ENCODE measurements around the gene ASMTL. TPM values are rescaled to one million over a fixed set of nuclear protein-coding genes. Genes with fewer than 3 reads are reported as not detected.
A peak's percentile ranks its signal among the peaks of the same experiment; 100 is the strongest.

Gene ASMTL
- total and polyA plus RNA-seq, 2 of the 13 experiments (the other 11 are each of a cell fraction or from before 2014, with no cell fraction given), result 5.6 to 16.3 TPM

GRCh38 chrX:1453951-1454785 is 1.5 kb upstream of the ASMTL start (continued):
- TF ChIP-seq HNRNPLL (IDR thresholded peaks at IDR 0.05; ENCODE audit: low read depth, low read length, poor library complexity, severe bottlenecking) (no peak), MTF2 (CRISPR knock-in tag; IDR thresholded peaks at IDR 0.05; ENCODE audit: borderline replicate concordance) (no peak), STAT5B (CRISPR knock-in tag; IDR thresholded peaks at IDR 0.05) (no peak), ESRRA (CRISPR knock-in tag; IDR thresholded peaks at IDR 0.05; ENCODE audit: low read depth) (no peak), ZNF766 (CRISPR knock-in tag; IDR thresholded peaks at IDR 0.05; ENCODE audit: borderline replicate concordance) (no peak), CCAR2 (optimal IDR thresholded peaks at IDR 0.05; ENCODE audit: low read depth, low read length) (no peak), ISL2 (CRISPR knock-in tag; IDR thresholded peaks at IDR 0.05) (0 out of 2 replicates have a peak, but pooled peaks have one; percentile 25), SP140L (CRISPR knock-in tag; IDR thresholded peaks at IDR 0.05; ENCODE audit: borderline replicate concordance) (no peak), CHD2 (IDR thresholded peaks at IDR 0.05; ENCODE audit: low read depth, low read length) (no peak), PAX8 (CRISPR knock-in tag; IDR thresholded peaks at IDR 0.05; ENCODE audit: borderline replicate concordance) (no peak), ZNF850 (CRISPR knock-in tag; conservative IDR thresholded peaks at IDR 0.05) (no peak), ZNF329 (CRISPR knock-in tag; IDR thresholded peaks at IDR 0.05; ENCODE audit: low read depth) (no peak), ZNF619 (CRISPR knock-in tag; IDR thresholded peaks at IDR 0.05) (no peak), SMARCC2 (IDR thresholded peaks at IDR 0.05) (no peak), TAF1 (CRISPR knock-in tag; IDR thresholded peaks at IDR 0.05) (no peak), AHR (CRISPR knock-in tag; IDR thresholded peaks at IDR 0.05) (0 out of 2 replicates have a peak, but pooled peaks have one; percentile 53), ZKSCAN1 (IDR thresholded peaks at IDR 0.05; ENCODE audit: low read length) (no peak), NFYC (CRISPR knock-in tag; IDR thresholded peaks at IDR 0.05) (no peak)
- TF ChIP-seq, protein P1, sequence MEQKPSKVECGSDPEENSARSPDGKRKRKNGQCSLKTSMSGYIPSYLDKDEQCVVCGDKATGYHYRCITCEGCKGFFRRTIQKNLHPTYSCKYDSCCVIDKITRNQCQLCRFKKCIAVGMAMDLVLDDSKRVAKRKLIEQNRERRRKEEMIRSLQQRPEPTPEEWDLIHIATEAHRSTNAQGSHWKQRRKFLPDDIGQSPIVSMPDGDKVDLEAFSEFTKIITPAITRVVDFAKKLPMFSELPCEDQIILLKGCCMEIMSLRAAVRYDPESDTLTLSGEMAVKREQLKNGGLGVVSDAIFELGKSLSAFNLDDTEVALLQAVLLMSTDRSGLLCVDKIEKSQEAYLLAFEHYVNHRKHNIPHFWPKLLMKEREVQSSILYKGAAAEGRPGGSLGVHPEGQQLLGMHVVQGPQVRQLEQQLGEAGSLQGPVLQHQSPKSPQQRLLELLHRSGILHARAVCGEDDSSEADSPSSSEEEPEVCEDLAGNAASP (CRISPR knock-in tag; IDR thresholded peaks at IDR 0.05; ENCODE audit: borderline replicate concordance), result no peak
- TF ChIP-seq, protein P2, sequence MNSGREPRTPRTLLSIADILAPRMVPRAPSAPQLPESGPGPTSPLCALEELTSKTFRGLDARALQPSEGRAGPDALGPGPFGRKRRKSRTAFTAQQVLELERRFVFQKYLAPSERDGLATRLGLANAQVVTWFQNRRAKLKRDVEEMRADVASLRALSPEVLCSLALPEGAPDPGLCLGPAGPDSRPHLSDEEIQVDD (CRISPR knock-in tag; IDR thresholded peaks at IDR 0.05; ENCODE audit: borderline replicate concordance), result no peak
- TF ChIP-seq, protein P3, sequence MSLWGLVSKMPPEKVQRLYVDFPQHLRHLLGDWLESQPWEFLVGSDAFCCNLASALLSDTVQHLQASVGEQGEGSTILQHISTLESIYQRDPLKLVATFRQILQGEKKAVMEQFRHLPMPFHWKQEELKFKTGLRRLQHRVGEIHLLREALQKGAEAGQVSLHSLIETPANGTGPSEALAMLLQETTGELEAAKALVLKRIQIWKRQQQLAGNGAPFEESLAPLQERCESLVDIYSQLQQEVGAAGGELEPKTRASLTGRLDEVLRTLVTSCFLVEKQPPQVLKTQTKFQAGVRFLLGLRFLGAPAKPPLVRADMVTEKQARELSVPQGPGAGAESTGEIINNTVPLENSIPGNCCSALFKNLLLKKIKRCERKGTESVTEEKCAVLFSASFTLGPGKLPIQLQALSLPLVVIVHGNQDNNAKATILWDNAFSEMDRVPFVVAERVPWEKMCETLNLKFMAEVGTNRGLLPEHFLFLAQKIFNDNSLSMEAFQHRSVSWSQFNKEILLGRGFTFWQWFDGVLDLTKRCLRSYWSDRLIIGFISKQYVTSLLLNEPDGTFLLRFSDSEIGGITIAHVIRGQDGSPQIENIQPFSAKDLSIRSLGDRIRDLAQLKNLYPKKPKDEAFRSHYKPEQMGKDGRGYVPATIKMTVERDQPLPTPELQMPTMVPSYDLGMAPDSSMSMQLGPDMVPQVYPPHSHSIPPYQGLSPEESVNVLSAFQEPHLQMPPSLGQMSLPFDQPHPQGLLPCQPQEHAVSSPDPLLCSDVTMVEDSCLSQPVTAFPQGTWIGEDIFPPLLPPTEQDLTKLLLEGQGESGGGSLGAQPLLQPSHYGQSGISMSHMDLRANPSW (CRISPR knock-in tag; IDR thresholded peaks at IDR 0.05; ENCODE audit: borderline replicate concordance), result no peak
- TF ChIP-seq, protein P4, sequence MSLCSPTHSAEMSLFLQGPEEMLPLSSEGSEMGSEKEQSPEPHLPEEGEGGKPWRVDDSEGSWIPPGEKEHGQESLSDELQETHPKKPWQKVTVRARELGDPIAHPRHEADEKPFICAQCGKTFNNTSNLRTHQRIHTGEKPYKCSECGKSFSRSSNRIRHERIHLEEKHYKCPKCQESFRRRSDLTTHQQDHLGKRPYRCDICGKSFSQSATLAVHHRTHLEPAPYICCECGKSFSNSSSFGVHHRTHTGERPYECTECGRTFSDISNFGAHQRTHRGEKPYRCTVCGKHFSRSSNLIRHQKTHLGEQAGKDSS (CRISPR knock-in tag; IDR thresholded peaks at IDR 0.05; ENCODE audit: borderline replicate concordance, low read depth), result no peak
- TF ChIP-seq, protein P5, sequence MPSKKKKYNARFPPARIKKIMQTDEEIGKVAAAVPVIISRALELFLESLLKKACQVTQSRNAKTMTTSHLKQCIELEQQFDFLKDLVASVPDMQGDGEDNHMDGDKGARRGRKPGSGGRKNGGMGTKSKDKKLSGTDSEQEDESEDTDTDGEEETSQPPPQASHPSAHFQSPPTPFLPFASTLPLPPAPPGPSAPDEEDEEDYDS (CRISPR knock-in tag; IDR thresholded peaks at IDR 0.05), result no peak
